ENCODE data around the gene THOC7. TPM values are rescaled to one million over a fixed set of nuclear protein-coding genes. Genes with fewer than 3 reads are reported as not detected.

The THOC7 gene
- polyA plus RNA-seq, 3 donors, result 84.5 to 101 (median 95.6) TPM

- DNase-seq (ENCODE audit: low read depth in 3 of 3, low spot score in 2 of 3), result no peak
These were observed 15.7 kb downstream of the THOC7 start for GRCh38 chr3:63847718-63848450.

GRCh38 chr3:63845215-63845614 is 18.4 kb downstream of the THOC7 start:
- no peak for DNase-seq (ENCODE audit: low read depth in 3 of 3, low spot score in 2 of 3)

DNA sequence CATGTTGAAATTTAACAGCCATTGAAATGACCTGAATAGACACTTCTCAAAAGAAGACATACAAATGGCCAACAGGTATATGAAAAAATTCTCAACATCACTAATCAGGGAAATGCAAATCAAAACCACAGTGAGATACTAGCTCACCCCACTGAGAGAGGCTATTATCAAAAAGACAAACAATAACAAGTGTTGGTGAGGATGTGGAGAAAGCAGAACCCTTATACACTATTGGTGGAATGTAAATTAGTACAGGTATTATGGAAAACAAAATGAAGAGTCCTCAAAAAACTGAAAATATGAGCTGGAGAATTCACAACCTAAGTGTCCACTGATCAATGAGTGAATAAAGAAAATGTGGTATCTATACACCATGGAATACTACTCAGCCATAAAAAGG is 21.5 kb downstream of the THOC7 start:
- no peak for DNase-seq (ENCODE audit: low read depth in 3 of 3, low spot score in 2 of 3)

- DNase-seq (ENCODE audit: low read depth in 3 of 3, low spot score in 2 of 3), result no peak
These were observed 21.9 kb downstream of the THOC7 start for GRCh38 chr3:63841704-63842103.

DNA sequence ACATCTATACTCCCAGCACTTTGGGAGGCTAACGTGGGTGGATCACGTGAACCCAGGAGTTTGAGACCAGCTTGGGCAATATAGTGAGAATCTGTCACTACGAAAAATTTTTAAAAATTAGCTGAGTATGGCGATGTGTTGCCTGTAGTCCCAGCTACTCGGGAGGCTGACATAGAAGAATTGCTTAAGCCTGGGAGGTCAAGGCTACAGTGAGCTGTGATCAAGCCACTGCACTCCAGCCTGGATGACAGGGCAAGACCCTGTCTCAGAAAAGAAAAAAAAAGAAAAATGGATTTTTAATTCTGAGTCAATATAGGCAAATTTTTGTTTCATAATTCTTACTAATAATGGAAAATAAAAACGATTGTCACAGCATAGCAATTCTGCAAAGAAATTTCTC is 31.2 kb downstream of the THOC7 start:
- no peak for DNase-seq (ENCODE audit: low read depth in 3 of 3, low spot score in 2 of 3)

DNA sequence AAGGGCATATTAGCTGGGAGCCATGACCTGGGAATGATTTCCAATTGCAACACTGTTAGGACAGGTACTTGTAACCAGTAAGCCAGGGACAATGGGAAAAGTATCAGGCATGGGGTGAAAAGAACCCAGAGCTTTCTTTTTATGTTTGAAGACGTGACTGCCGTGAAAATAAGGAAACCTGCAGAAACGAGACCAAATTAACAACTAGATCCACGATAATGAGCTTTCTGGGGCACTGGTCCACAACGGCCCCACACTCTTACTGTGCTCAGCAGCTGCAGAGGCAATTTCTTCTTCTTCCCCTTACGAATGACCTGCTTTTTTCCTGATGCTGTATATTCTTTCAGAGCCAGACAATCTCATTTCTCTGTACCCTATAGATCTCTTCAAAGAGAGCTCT is 33.1 kb downstream of the THOC7 start:
- DNase-seq (ENCODE audit: low read depth in 3 of 3, low spot score in 2 of 3), result no peak

GRCh38 chr3:63824309-63824708 is 39.3 kb downstream of the THOC7 start:
- no peak for DNase-seq (ENCODE audit: low read depth in 3 of 3, low spot score in 2 of 3)

DNA sequence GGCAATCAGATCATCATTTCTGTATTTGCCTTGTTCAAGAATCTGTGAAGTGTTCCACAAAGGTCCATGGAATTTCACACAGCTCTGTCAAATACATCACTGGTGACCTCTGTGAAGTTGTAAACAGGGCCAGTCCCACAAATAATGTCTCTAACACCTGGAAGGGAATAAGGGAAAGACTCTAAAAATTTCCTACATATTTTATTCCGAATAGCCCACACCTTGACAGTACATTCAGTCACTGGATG is 44.5 kb downstream of the THOC7 start, which contains the start of gene C3orf49:
Gene C3orf49, plus strand, starts transcription at position 149 of the 248 bp plus-strand sequence. CDS start 173 bp downstream, outside the sequence.
- DNase-seq (ENCODE audit: low read depth in 3 of 3, low spot score in 2 of 3), result no peak

- DNase-seq (ENCODE audit: low read depth in 3 of 3, low spot score in 2 of 3), result peak; percentile 30 to 47 (median 33)
These were observed 45.1 kb downstream of the THOC7 start for GRCh38 chr3:63818282-63819150.

- no peak for DNase-seq (ENCODE audit: low read depth in 3 of 3, low spot score in 2 of 3)
These were observed 46.4 kb downstream of the THOC7 start for GRCh38 chr3:63817225-63817624.

- DNase-seq (ENCODE audit: low read depth in 3 of 3, low spot score in 2 of 3), result no peak
These were observed 49.4 kb downstream of the THOC7 start for GRCh38 chr3:63814237-63814636.

DNA sequence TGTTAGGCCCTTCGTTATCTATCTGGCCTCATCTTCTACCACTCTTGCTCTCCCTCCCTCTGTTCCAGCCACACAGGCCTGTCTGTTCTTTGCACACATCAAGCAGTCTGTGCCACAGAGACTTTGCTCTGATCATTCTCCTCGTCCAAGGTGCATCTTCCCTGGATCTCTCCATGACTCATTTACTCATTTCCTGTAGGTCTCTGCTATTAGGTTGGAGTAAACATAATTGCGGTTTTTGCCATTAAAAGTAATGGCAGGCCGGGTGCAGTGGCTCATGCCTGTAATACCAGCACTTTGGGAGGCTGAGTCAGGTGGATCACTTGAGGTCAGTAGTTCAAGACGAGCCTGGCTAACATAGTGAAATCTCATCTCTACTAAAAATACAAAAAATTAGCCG is 54.0 kb downstream of the THOC7 start:
- DNase-seq (ENCODE audit: low read depth in 3 of 3, low spot score in 2 of 3), result no peak

DNA sequence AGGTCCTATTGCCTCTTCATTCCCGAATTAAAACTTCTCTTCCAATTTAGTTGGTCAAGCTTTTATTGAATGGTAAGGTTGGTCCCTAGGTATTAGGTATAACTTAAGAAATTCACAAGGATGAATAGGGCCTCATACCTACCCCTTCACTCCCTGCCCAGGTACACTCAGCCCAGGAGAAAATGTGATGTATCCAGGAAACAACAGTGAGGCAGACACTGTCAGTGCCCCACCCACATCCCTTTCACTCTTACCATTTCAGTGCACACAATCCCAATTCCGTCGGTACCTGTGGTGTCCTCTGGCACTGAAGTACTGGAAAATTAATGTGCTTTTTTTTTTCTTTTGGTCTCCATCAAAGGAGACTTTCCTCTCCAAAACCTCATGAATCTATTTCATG is 55.0 kb downstream of the THOC7 start:
- no peak for DNase-seq (ENCODE audit: low read depth in 3 of 3, low spot score in 2 of 3)

DNA sequence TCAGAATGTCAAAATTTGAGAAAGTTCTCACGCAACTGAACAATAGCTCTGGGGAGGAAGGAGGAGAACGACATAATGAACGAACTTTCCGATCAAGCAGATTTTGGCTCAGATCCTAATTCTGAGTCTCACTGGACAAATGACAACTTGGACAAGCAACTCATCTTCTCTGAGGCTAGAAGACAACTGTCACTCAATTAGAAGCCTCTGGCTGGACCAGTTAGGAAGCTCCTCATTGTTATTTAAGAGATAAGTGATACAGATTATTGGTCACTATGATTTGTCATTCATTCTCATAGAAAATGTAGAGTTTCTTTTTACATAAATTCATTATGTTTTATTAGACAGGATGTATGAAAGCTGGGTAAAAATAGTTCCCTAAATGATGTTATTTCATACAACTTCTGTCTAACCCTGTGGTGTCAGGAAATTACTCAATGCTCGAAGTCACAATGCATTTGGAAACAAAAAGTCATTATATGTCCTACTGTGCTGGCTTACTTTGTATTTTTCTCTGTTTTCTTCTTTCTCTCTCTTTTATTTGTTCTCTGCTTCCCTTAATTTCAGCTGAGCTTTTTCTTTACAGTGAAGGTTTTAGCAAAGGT is 55.5 kb downstream of the THOC7 start:
- DNase-seq (ENCODE audit: low read depth in 3 of 3, low spot score in 2 of 3), result no peak

- DNase-seq (ENCODE audit: low read depth in 3 of 3, low spot score in 2 of 3), result no peak
These were observed 59.7 kb downstream of the THOC7 start for GRCh38 chr3:63803911-63804310.

DNA sequence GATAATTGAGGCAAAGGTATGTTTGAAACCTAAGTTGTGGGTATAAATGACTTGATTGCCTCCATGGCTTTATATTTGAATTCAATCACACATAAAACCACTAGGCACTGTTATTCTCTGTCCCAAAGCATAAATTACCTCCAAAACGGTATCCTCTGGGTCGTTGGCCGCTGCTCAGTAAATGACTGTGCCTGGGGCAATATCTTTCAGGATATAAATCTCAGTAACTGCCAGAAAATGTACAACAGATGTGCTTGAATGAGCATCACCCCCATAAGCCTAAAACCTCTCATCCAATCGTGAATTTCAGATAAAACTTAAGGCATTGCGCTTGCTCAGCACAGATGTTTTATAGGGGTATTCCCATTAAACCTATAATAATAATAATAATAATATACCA is 63.5 kb downstream of the THOC7 start:
- no peak for DNase-seq (ENCODE audit: low read depth in 3 of 3, low spot score in 2 of 3)

DNA sequence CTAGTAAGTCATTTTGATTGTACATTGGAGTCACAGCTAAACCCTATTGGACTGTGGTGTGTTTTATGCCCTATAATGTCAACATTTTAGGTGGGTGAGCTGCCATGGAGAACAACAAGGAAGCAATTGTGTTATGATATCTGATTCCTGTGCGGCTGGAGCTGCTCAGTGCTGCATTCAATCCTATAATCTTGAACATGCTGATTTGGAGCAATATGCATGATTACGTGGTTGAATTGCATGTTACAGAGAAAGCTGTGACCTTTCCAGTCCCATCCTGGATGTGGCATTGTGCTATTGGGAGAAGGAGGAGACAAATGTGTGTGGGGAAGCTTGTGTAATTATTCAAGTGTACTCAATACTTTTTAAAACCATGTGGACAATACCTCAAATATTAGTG is 64.7 kb downstream of the THOC7 start:
- no peak for DNase-seq (ENCODE audit: low read depth in 3 of 3, low spot score in 2 of 3)

DNA sequence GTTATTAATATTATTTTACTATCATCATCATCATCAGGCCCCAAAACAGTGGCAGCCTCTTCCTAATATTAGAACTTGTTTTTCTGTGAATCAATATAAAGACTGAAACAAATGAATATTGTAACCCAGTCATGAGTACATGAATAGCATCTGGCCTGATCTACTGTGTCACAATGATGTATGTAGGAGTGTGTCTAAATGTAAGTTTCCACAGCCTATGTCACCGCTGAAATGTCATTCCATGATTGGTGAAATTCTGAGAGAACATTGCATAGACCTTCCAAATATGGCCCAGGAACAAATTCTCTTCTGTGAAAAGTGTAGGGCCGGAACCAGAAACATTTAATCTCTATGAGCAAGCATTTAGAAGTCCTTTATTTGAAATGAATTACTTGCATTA is 65.1 kb downstream of the THOC7 start:
- DNase-seq (ENCODE audit: low read depth in 3 of 3, low spot score in 2 of 3), result no peak

DNA sequence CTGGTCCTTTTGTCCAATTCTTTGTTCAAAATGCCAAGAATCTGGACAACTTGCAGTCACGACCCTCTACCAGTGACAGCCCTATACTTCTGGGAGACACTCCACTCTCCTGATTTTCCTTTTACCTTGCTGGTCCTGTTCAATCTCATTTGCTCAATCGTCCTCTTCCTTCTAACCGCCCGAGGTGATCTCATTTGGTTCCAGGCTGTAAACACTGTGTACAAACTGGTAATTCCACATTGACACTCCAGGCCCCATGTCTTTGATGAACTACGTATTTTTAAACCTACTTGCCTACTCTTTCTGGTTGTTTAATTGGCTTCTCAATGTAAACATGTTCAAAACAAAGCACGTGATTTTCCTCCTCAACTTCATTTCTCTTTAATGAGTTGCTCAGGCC is 68.2 kb downstream of the THOC7 start:
- no peak for DNase-seq (ENCODE audit: low read depth in 3 of 3, low spot score in 2 of 3)

DNA sequence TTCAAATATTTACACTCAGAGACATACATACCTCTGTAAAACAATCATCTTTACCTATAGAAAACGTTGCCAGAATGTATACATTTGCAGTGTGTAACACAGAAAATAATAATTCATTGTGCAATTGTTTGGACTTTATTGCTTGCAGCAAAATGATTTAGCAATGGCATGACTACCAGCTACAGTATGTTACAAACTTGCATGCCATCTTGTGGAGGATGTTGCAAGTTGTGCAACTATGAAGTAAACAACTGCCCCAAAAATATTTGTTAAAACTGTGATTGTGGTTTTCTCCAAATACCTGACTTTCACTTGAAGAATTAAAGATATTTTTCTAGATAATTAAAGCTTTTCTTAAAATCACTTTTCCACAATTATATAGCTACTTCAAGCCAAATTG is 71.6 kb downstream of the THOC7 start:
- DNase-seq (ENCODE audit: low read depth in 3 of 3, low spot score in 2 of 3), result no peak

Data from right renal cortex interstitium (tissue), 3 donors.